HepG2 (cell line): ENCODE results near the gene HSPA1L. TPM values are rescaled to one million over a fixed set of nuclear protein-coding genes. Genes with fewer than 3 reads are reported as not detected.
A peak's percentile ranks its signal among the peaks of the same experiment; 100 is the strongest.

Experiments
- ARNT ChIP-seq: fragments of 450-650 bp; IDR thresholded peaks from 2 replicates; pipeline ENCODE4 v1.6.1; 2017
- CENPBD1 ChIP-seq: sonication (generic); formaldehyde crosslinking; IDR thresholded peaks from 2 replicates; pipeline ENCODE4 v1.8.0; 2022; ENCODE audit warnings: missing genetic modification reagents, low read depth, mild to moderate bottlenecking, borderline replicate concordance
- CERS6 ChIP-seq: sonication (generic); formaldehyde crosslinking; IDR thresholded peaks from 2 replicates; pipeline ENCODE4 v1.5.0; 2020; ENCODE audit warnings: missing genetic modification reagents
- CHD2 ChIP-seq: IDR thresholded peaks from 2 replicates; pipeline ENCODE4 v1.6.1; 2011; ENCODE audit warnings: low read depth, low read length, improper control_type of control experiment
- HOXA7 ChIP-seq: sonication (generic); formaldehyde crosslinking; IDR thresholded peaks from 2 replicates; pipeline ENCODE4 v1.8.1; 2022; ENCODE audit warnings: mild to moderate bottlenecking, missing genetic modification reagents, moderate library complexity
- KIAA2018 ChIP-seq: sonication (generic); formaldehyde crosslinking; IDR thresholded peaks from 2 replicates; pipeline ENCODE4 v1.5.0; 2020; ENCODE audit warnings: mild to moderate bottlenecking, missing genetic modification reagents, borderline replicate concordance
- ZBTB34 ChIP-seq: sonication (generic); formaldehyde crosslinking; IDR thresholded peaks from 2 replicates; pipeline ENCODE4 v1.8.0; 2022; ENCODE audit warnings: mild to moderate bottlenecking, missing genetic modification reagents
- ZNF337 ChIP-seq: sonication (generic); formaldehyde crosslinking; IDR thresholded peaks from 2 replicates; pipeline ENCODE4 v1.5.1; 2020; ENCODE audit warnings: missing genetic modification reagents, low read depth, mild to moderate bottlenecking, borderline replicate concordance
- ZNF343 ChIP-seq: sonication (generic); formaldehyde crosslinking; IDR thresholded peaks from 2 replicates; pipeline ENCODE4 v1.4.0; 2020; ENCODE audit warnings: mild to moderate bottlenecking, missing genetic modification reagents
- ZNF430 ChIP-seq: sonication (generic); formaldehyde crosslinking; IDR thresholded peaks from 2 replicates; pipeline ENCODE4 v1.9.0; 2021; ENCODE audit warnings: mild to moderate bottlenecking, missing genetic modification reagents
- ZNF501 ChIP-seq: sonication (generic); formaldehyde crosslinking; IDR thresholded peaks from 2 replicates; pipeline ENCODE4 v1.5.1; 2020; ENCODE audit warnings: mild to moderate bottlenecking, moderate library complexity, missing genetic modification reagents
- ZNF773 ChIP-seq: sonication (generic); formaldehyde crosslinking; IDR thresholded peaks from 2 replicates; pipeline ENCODE4 v1.4.0; 2020; ENCODE audit warnings: missing genetic modification reagents, borderline replicate concordance
- ZNF788 ChIP-seq: sonication (generic); formaldehyde crosslinking; IDR thresholded peaks from 2 replicates; pipeline ENCODE4 v1.5.0; 2020; ENCODE audit warnings: mild to moderate bottlenecking, missing genetic modification reagents, borderline replicate concordance
- ZNF878 ChIP-seq: sonication (generic); formaldehyde crosslinking; IDR thresholded peaks from 2 replicates; pipeline ENCODE4 v1.8.1; 2023; ENCODE audit warnings: mild to moderate bottlenecking, missing genetic modification reagents, moderate library complexity
- ZUFSP ChIP-seq: sonication (generic); formaldehyde crosslinking; IDR thresholded peaks from 2 replicates; pipeline ENCODE4 v1.9.0; 2021; ENCODE audit warnings: missing genetic modification reagents, mild to moderate bottlenecking, borderline replicate concordance
- polyA plus RNA-seq, 8 experiments: library from polyadenylated mRNA; depleted of rRNA in 3 of 8; stranded (reverse) in 7 of 8; unstranded in 1 of 8; fragments of >200 nt; fragmentation: Illumina TruSeq in 4 of 8; extraction: Trizol in 4 of 8; gene quantifications; 2 replicates each; pipeline versions ENCODE4 v1.2.1 to v1.2.3, GENCODE V29; 2011 to 2016; ENCODE audit warnings: low read depth in 4 of 8, missing spikeins in 1 of 8, mixed read lengths in 1 of 8; ENCODE audit not compliant: insufficient read depth in 1 of 8
- total RNA-seq, 5 experiments: library from RNA; depleted of rRNA; stranded (reverse); fragments of >200 nt; fragmentation: Illumina TruSeq; extraction: Trizol; gene quantifications; 2 replicates each; pipeline ENCODE4 v1.2.3, GENCODE V29; 2016; ENCODE audit warnings: low read depth in 1 of 5

Gene HSPA1L
- total and polyA plus RNA-seq, 2 of the 13 experiments (the other 11 are each of a cell fraction or from before 2014, with no cell fraction given), result 0.55 to 1.0 TPM

- TF ChIP-seq KIAA2018 (CRISPR knock-in tag) (no peak), ZNF788 (peak; percentile 40; the same call in 1 of the 2 replicates), ZNF773 (CRISPR knock-in tag) (no peak), ZNF337 (CRISPR knock-in tag) (no peak), ZNF878 (no peak), CHD2 (no peak), HOXA7 (no peak), ZNF501 (CRISPR knock-in tag) (0 out of 2 replicates have a peak, but pooled peaks have one; percentile 41), ARNT (no peak), CERS6 (CRISPR knock-in tag) (no peak), CENPBD1 (CRISPR knock-in tag) (no peak), ZUFSP (CRISPR knock-in tag) (no peak), ZNF430 (CRISPR knock-in tag) (peak; percentile 43; the same call in 1 of the 2 replicates), ZNF343 (CRISPR knock-in tag) (no peak), ZBTB34 (CRISPR knock-in tag) (peak; percentile 16; the same call in 1 of the 2 replicates)
Observed at GRCh38 chr6:31815025-31815838, at the start of gene HSPA1L, which contains the start of gene HSPA1A (continued).
